HG03064 (cell line): Measurements from ENCODE around the gene VPS33A.

ENCODE experiments used
- ATAC-seq: cut with Tn5 transposase; IDR thresholded peaks from one replicate; pipeline ENCODE4 v1.9.1; 2021; ENCODE audit warnings: low read depth; ENCODE audit not compliant: unreplicated experiment

The VPS33A gene

DNA sequence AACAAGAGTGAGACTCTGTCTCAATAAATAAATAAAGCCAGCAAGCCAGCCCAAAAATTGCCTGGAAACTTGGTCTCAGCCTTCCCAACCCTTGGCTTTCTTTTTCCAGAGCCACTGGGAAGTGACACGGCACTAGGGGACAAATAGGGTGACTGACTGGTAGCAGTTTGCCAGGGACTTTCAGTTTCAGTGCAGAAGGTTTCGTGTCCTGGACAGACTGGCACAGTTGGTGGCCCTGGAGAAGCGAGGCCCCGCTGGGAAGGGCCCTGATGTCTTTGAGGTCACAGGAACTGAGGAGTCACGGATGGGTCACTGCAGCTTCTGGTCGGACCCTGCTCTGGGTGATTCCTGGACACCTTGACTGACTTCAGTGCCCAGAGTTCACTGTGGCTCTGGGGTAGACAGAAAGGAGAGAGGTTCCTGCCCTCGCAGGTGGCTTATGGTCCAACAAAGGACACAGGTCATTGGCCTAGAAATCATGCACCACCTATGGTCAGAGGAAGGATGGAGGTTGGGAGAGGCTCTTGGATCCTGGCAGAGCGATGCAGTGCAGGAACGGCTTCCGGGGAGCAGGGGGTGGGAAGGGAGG, 80.7 kb downstream of the VPS33A start:
- no peak for ATAC-seq

- no peak for ATAC-seq
Measured at GRCh38 chr12:122185079-122185478, 81.2 kb downstream of the VPS33A start.

- ATAC-seq = no peak
Measured at GRCh38 chr12:122184517-122184916, 81.8 kb downstream of the VPS33A start.

DNA sequence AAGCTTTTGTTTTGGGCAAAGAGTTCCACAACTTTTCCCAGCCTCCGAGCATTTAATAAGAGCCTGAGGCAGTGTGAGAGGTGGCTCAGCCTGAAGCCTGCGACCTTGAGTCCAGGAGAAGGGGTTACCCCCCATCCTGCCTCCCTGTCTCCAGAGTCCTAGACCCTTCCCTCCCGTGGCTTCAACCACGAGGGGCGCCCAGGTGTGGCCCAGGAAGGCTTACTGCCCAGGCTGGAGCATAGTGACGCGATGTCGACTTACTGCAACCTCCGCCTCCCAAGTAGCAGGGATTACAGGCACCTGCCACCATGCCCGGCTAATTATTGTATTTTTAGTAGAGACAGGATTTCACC, 82.7 kb downstream of the VPS33A start:
- no peak for ATAC-seq

DNA sequence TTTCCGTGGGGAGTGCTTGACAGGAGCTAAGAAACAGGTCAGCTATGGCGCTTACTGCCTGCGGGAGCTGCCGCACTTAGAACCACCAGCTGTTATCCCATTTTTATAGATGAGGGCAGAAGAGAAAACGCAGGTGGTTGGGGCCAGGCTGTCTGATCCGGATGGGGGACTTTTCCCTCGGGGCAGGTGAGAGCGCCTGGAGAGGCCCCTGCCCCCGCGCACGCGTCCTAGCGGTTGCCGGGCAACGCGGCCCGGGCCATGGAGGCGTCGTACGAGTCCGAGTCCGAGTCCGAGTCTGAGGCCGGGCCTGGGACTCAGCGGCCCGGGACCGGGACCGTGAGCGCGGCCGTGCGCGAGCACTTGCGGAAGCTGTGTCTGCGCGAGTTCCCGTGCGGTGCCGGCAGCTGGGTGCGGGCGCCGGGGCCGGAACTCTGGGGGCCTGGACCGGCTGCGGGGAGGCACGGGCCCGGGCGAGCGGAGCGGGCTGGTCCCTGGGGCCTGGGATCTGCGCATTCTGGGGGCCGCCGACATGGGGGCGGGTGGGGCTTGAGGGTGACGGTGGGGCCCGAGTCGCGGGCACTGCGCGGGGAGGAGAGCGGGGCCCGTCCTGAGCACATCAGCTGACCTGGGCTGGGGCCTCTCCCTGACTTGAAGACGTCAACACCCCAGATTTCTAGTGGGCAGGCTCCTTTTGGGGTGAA, 83.3 kb downstream of the VPS33A start, which contains the start of gene LRRC43:
Gene LRRC43, plus strand, starts transcription at position 237 of the 701 bp plus-strand sequence. Its CDS starts 22 bp downstream, at position 259.
- no peak for ATAC-seq
